ENCODE results near the gene DPP6. TPM values are rescaled to one million over a fixed set of nuclear protein-coding genes. Genes with fewer than 3 reads are reported as not detected.

The DPP6 gene
- total and polyA plus RNA-seq, 2 of the 8 experiments (the other 6 are each of a cell fraction or from before 2014, with no cell fraction given): 4.7 to 6.8 TPM

DNA sequence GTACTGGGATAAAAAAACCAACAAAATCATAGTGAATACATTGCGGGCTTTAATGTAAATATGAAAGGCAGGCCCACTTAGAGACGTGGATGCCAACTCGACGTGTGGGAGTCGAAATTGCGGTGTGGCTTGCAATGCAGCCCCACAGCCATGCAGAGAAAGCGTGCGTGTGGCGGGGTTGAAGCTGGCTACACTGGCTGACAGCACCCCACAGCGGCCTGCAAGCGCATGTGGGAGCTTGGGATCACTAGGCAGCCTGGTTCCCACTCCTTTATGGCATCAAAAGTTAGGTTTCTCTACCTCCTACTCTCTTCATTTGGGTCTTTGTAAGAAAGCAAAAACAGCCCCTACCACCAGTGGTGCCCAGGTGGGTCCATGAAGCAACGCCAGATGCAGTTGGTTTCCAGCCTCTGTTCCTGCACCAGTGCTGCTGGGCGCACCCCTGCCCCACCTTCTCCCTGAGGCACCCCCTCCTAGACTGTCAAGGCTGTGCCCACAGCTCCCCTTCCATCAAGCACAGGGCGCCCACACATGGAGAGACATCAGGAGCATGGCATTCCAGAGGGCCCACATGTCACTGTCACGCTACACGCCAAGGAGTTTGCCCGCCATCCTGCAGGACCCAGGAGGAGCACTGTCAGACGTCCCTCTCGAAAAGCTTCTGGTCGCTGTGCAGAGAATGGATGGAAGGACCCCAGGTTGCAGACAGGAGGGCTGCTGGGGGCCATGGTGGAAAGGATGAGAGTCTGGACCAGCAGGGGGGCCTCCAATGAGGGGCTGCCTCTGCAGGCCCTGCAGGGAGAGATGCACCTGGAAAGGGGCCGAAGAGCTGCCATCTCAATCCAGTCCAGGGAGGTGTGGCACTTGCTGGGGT lies 807.8 kb downstream of the DPP6 start (continued):
- TF ChIP-seq, protein P1, sequence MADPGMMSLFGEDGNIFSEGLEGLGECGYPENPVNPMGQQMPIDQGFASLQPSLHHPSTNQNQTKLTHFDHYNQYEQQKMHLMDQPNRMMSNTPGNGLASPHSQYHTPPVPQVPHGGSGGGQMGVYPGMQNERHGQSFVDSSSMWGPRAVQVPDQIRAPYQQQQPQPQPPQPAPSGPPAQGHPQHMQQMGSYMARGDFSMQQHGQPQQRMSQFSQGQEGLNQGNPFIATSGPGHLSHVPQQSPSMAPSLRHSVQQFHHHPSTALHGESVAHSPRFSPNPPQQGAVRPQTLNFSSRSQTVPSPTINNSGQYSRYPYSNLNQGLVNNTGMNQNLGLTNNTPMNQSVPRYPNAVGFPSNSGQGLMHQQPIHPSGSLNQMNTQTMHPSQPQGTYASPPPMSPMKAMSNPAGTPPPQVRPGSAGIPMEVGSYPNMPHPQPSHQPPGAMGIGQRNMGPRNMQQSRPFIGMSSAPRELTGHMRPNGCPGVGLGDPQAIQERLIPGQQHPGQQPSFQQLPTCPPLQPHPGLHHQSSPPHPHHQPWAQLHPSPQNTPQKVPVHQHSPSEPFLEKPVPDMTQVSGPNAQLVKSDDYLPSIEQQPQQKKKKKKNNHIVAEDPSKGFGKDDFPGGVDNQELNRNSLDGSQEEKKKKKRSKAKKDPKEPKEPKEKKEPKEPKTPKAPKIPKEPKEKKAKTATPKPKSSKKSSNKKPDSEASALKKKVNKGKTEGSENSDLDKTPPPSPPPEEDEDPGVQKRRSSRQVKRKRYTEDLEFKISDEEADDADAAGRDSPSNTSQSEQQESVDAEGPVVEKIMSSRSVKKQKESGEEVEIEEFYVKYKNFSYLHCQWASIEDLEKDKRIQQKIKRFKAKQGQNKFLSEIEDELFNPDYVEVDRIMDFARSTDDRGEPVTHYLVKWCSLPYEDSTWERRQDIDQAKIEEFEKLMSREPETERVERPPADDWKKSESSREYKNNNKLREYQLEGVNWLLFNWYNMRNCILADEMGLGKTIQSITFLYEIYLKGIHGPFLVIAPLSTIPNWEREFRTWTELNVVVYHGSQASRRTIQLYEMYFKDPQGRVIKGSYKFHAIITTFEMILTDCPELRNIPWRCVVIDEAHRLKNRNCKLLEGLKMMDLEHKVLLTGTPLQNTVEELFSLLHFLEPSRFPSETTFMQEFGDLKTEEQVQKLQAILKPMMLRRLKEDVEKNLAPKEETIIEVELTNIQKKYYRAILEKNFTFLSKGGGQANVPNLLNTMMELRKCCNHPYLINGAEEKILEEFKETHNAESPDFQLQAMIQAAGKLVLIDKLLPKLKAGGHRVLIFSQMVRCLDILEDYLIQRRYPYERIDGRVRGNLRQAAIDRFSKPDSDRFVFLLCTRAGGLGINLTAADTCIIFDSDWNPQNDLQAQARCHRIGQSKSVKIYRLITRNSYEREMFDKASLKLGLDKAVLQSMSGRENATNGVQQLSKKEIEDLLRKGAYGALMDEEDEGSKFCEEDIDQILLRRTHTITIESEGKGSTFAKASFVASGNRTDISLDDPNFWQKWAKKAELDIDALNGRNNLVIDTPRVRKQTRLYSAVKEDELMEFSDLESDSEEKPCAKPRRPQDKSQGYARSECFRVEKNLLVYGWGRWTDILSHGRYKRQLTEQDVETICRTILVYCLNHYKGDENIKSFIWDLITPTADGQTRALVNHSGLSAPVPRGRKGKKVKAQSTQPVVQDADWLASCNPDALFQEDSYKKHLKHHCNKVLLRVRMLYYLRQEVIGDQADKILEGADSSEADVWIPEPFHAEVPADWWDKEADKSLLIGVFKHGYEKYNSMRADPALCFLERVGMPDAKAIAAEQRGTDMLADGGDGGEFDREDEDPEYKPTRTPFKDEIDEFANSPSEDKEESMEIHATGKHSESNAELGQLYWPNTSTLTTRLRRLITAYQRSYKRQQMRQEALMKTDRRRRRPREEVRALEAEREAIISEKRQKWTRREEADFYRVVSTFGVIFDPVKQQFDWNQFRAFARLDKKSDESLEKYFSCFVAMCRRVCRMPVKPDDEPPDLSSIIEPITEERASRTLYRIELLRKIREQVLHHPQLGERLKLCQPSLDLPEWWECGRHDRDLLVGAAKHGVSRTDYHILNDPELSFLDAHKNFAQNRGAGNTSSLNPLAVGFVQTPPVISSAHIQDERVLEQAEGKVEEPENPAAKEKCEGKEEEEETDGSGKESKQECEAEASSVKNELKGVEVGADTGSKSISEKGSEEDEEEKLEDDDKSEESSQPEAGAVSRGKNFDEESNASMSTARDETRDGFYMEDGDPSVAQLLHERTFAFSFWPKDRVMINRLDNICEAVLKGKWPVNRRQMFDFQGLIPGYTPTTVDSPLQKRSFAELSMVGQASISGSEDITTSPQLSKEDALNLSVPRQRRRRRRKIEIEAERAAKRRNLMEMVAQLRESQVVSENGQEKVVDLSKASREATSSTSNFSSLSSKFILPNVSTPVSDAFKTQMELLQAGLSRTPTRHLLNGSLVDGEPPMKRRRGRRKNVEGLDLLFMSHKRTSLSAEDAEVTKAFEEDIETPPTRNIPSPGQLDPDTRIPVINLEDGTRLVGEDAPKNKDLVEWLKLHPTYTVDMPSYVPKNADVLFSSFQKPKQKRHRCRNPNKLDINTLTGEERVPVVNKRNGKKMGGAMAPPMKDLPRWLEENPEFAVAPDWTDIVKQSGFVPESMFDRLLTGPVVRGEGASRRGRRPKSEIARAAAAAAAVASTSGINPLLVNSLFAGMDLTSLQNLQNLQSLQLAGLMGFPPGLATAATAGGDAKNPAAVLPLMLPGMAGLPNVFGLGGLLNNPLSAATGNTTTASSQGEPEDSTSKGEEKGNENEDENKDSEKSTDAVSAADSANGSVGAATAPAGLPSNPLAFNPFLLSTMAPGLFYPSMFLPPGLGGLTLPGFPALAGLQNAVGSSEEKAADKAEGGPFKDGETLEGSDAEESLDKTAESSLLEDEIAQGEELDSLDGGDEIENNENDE (IDR thresholded peaks at IDR 0.05; ENCODE audit: insufficient replicate concordance, low read length): no peak
- TF ChIP-seq NRF1 (IDR thresholded peaks at IDR 0.05; ENCODE audit: low read depth, low read length) (no peak), RAD21 (IDR thresholded peaks at IDR 0.05 in 1 of 2, conservative IDR thresholded peaks at IDR 0.05 in 1 of 2; ENCODE audit: low read depth in 2 of 2, low read length in 2 of 2) (no peak), EP300 (IDR thresholded peaks at IDR 0.05; ENCODE audit: borderline replicate concordance in 1 of 2, low read depth in 2 of 2, low read length in 2 of 2) (no peak), RXRA (IDR thresholded peaks at IDR 0.05; ENCODE audit: insufficient read depth, low read depth, low read length) (no peak), TEAD4 (IDR thresholded peaks at IDR 0.05; ENCODE audit: low read depth, low read length) (no peak), CTBP2 (IDR thresholded peaks at IDR 0.05; ENCODE audit: borderline replicate concordance, insufficient read depth, insufficient read length, low read length) (no peak)
